ENCODE results near the gene RAPGEF6. TPM values are rescaled to one million over a fixed set of nuclear protein-coding genes. Genes with fewer than 3 reads are reported as not detected.
A peak's percentile ranks its signal among the peaks of the same experiment; 100 is the strongest.
"Not testable (repeated sequence)": the region's sequence is repeated elsewhere in the genome, so short reads cannot be mapped to it uniquely, and the experiment has no call there.

Gene RAPGEF6
- 10 to 100 TPM; 26.1 to 26.6 TPM for total RNA-seq
- polyA plus RNA-seq: 1 to 10 TPM; 2.1 to 4.1 TPM
- long read RNA-seq, donor 1, partial matches to known transcripts: 3 of 7 reads
- long read RNA-seq, donor 1, other reads (novel, unspliced or antisense): 4 of 7 reads
- long read RNA-seq, donor 2, partial matches to known transcripts: 6 of 8 reads
- long read RNA-seq, donor 2, other reads (novel, unspliced or antisense): 1 of 8 reads

GRCh38 chr5:131634996-131635683 lies at the start of gene RAPGEF6:
RAPGEF6 (minus strand) TSS chr5:131635229; CDS start chr5:131635030, 199 bp downstream.
- 0% methylated on average over 55 of the region's 55 CpGs for WGBS, 2 donors
- Histone ChIP-seq H3K36me3 (ENCODE audit: control insufficient read depth in 1 of 2, insufficient read depth in 2 of 2, low read length in 1 of 2) (no peaks in the 10 kb centered on the region), H3K4me3 (ENCODE audit: low read length in 2 of 2) (peak within 1 kb of the TSS; percentile 57 to 85), H3K4me1 (ENCODE audit: control insufficient read depth in 1 of 2, insufficient read depth in 2 of 2, low read length in 2 of 2) (peaks cover 0 to 5% of the 10 kb centered on the region in 2 donors), H3K9me3 (ENCODE audit: control insufficient read depth, low read length) (no peaks in the 10 kb centered on the region), H3K27ac (ENCODE audit: low read depth in 1 of 2, low read length in 2 of 2) (peak within 1 kb of the TSS; percentile 97 to 98), H3K27me3 (ENCODE audit: control insufficient read depth in 1 of 2, insufficient read depth in 2 of 2, low read length in 1 of 2) (no peaks in the 10 kb centered on the region)
- ATAC-seq (ENCODE audit: low FRiP score): peak; percentile 99
- peak; percentile 98 to 99 for DNase-seq
- intact Hi-C loops (cut with DNase I): loop anchor here (1.0 to 5.0 kb wide), 2 partner anchors 161 to 162 kb away; partner anchors contain the start of gene FNIP1 (in 1 of the 2)

GRCh38 chr5:131684595-131684994 lies 49.6 kb upstream of the RAPGEF6 start:
- peaks cover 0 to 3% of the 10 kb centered on the region in 2 donors for H3K36me3 ChIP-seq (ENCODE audit: control insufficient read depth in 1 of 2, insufficient read depth in 2 of 2, low read length in 1 of 2)
- ATAC-seq (ENCODE audit: low FRiP score) (no peak), DNase-seq (no peak)
- H3K9me3 ChIP-seq (ENCODE audit: control insufficient read depth, low read length): no peaks in the 10 kb centered on the region
- intact Hi-C loops (cut with DNase I): no loop called here
- no peak overlapping the region for H3K4me3 ChIP-seq (ENCODE audit: low read length in 2 of 2)
- H3K4me1 ChIP-seq (ENCODE audit: control insufficient read depth in 1 of 2, insufficient read depth in 2 of 2, low read length in 2 of 2): no peaks in the 10 kb centered on the region
- no peak overlapping the region for H3K27ac ChIP-seq (ENCODE audit: low read depth in 1 of 2, low read length in 2 of 2)
- no peaks in the 10 kb centered on the region for H3K27me3 ChIP-seq (ENCODE audit: control insufficient read depth in 1 of 2, insufficient read depth in 2 of 2, low read length in 1 of 2)

- ATAC-seq (ENCODE audit: low FRiP score): no peak
- WGBS, 2 donors: 90 to 91% methylated on average over 1 of the region's 1 CpG
Measured at GRCh38 chr5:131684051-131684450, 49.0 kb upstream of the RAPGEF6 start.

GRCh38 chr5:131682826-131683225 lies 47.8 kb upstream of the RAPGEF6 start:
- Histone ChIP-seq H3K27ac (ENCODE audit: low read depth in 1 of 2, low read length in 2 of 2) (no peak overlapping the region), H3K36me3 (ENCODE audit: control insufficient read depth in 1 of 2, insufficient read depth in 2 of 2, low read length in 1 of 2) (peaks cover 0 to 3% of the 10 kb centered on the region in 2 donors), H3K27me3 (ENCODE audit: control insufficient read depth in 1 of 2, insufficient read depth in 2 of 2, low read length in 1 of 2) (no peaks in the 10 kb centered on the region), H3K4me3 (ENCODE audit: low read length in 2 of 2) (no peak overlapping the region), H3K4me1 (ENCODE audit: control insufficient read depth in 1 of 2, insufficient read depth in 2 of 2, low read length in 2 of 2) (no peaks in the 10 kb centered on the region), H3K9me3 (ENCODE audit: control insufficient read depth, low read length) (no peaks in the 10 kb centered on the region)
- DNase-seq: no peak
- 93 to 96% methylated on average over 2 of the region's 2 CpGs for WGBS, 2 donors
- no peak for ATAC-seq (ENCODE audit: low FRiP score)
- intact Hi-C loops (cut with DNase I): no loop called here

More at GRCh38 chr5:131684051-131684450, 49.0 kb upstream of the RAPGEF6 start:
- Histone ChIP-seq H3K4me3 (ENCODE audit: low read length in 2 of 2) (no peak overlapping the region), H3K4me1 (ENCODE audit: control insufficient read depth in 1 of 2, insufficient read depth in 2 of 2, low read length in 2 of 2) (no peaks in the 10 kb centered on the region), H3K27me3 (ENCODE audit: control insufficient read depth in 1 of 2, insufficient read depth in 2 of 2, low read length in 1 of 2) (no peaks in the 10 kb centered on the region), H3K9me3 (ENCODE audit: control insufficient read depth, low read length) (no peaks in the 10 kb centered on the region), H3K36me3 (ENCODE audit: control insufficient read depth in 1 of 2, insufficient read depth in 2 of 2, low read length in 1 of 2) (peaks cover 0 to 3% of the 10 kb centered on the region in 2 donors), H3K27ac (ENCODE audit: low read depth in 1 of 2, low read length in 2 of 2) (no peak overlapping the region)
- no peak for DNase-seq
- intact Hi-C loops (cut with DNase I): no loop called here

GRCh38 chr5:131682175-131682574 lies 47.1 kb upstream of the RAPGEF6 start:
- 98 to 100% methylated on average over 5 of the region's 5 CpGs for WGBS, 2 donors
- Histone ChIP-seq H3K9me3 (ENCODE audit: control insufficient read depth, low read length) (no peaks in the 10 kb centered on the region), H3K27ac (ENCODE audit: low read depth in 1 of 2, low read length in 2 of 2) (no peak overlapping the region), H3K4me1 (ENCODE audit: control insufficient read depth in 1 of 2, insufficient read depth in 2 of 2, low read length in 2 of 2) (no peaks in the 10 kb centered on the region), H3K36me3 (ENCODE audit: control insufficient read depth in 1 of 2, insufficient read depth in 2 of 2, low read length in 1 of 2) (peaks cover 0 to 3% of the 10 kb centered on the region in 2 donors), H3K27me3 (ENCODE audit: control insufficient read depth in 1 of 2, insufficient read depth in 2 of 2, low read length in 1 of 2) (no peaks in the 10 kb centered on the region), H3K4me3 (ENCODE audit: low read length in 2 of 2) (no peak overlapping the region)
- intact Hi-C loops (cut with DNase I): no loop called here
- ATAC-seq (ENCODE audit: low FRiP score): no peak
- DNase-seq: no peak

GRCh38 chr5:131679911-131680310 lies 44.9 kb upstream of the RAPGEF6 start:
- DNase-seq: no peak
- H3K9me3 ChIP-seq (ENCODE audit: control insufficient read depth, low read length): no peaks in the 10 kb centered on the region
- H3K4me1 ChIP-seq (ENCODE audit: control insufficient read depth in 1 of 2, insufficient read depth in 2 of 2, low read length in 2 of 2): no peaks in the 10 kb centered on the region
- H3K36me3 ChIP-seq (ENCODE audit: control insufficient read depth in 1 of 2, insufficient read depth in 2 of 2, low read length in 1 of 2): peaks cover 3 to 4% of the 10 kb centered on the region in 2 donors
- peak; percentile 29 for ATAC-seq (ENCODE audit: low FRiP score)
- no peaks in the 10 kb centered on the region for H3K27me3 ChIP-seq (ENCODE audit: control insufficient read depth in 1 of 2, insufficient read depth in 2 of 2, low read length in 1 of 2)
- 75 to 85% methylated on average over 1 of the region's 1 CpG for WGBS, 2 donors
- H3K4me3 ChIP-seq (ENCODE audit: low read length in 2 of 2): no peak overlapping the region
- H3K27ac ChIP-seq (ENCODE audit: low read depth in 1 of 2, low read length in 2 of 2): no peak overlapping the region
- intact Hi-C loops (cut with DNase I): no loop called here

- 97 to 98% methylated on average over 8 of the region's 10 CpGs for WGBS, 2 donors
- H3K4me1 ChIP-seq (ENCODE audit: control insufficient read depth in 1 of 2, insufficient read depth in 2 of 2, low read length in 2 of 2); H3K9me3 ChIP-seq (ENCODE audit: control insufficient read depth, low read length); ATAC-seq (ENCODE audit: low FRiP score); DNase-seq; H3K27ac ChIP-seq (ENCODE audit: low read depth in 1 of 2, low read length in 2 of 2); H3K4me3 ChIP-seq (ENCODE audit: low read length in 2 of 2); H3K27me3 ChIP-seq (ENCODE audit: control insufficient read depth in 1 of 2, insufficient read depth in 2 of 2, low read length in 1 of 2); intact Hi-C loops (cut with DNase I); H3K36me3 ChIP-seq (ENCODE audit: control insufficient read depth in 1 of 2, insufficient read depth in 2 of 2, low read length in 1 of 2): not testable (repeated sequence)
Measured at GRCh38 chr5:131678273-131678672, 43.2 kb upstream of the RAPGEF6 start.

GRCh38 chr5:131677115-131677514 lies 42.1 kb upstream of the RAPGEF6 start:
- H3K27ac ChIP-seq (ENCODE audit: low read depth in 1 of 2, low read length in 2 of 2): no peak overlapping the region
- intact Hi-C loops (cut with DNase I): no loop called here
- ATAC-seq (ENCODE audit: low FRiP score): no peak
- H3K4me3 ChIP-seq (ENCODE audit: low read length in 2 of 2): no peak overlapping the region
- peaks cover 3 to 4% of the 10 kb centered on the region in 2 donors for H3K36me3 ChIP-seq (ENCODE audit: control insufficient read depth in 1 of 2, insufficient read depth in 2 of 2, low read length in 1 of 2)
- DNase-seq: no peak
- no peaks in the 10 kb centered on the region for H3K27me3 ChIP-seq (ENCODE audit: control insufficient read depth in 1 of 2, insufficient read depth in 2 of 2, low read length in 1 of 2)
- H3K9me3 ChIP-seq (ENCODE audit: control insufficient read depth, low read length): no peaks in the 10 kb centered on the region
- H3K4me1 ChIP-seq (ENCODE audit: control insufficient read depth in 1 of 2, insufficient read depth in 2 of 2, low read length in 2 of 2): peaks cover under 1 to 8% of the 10 kb centered on the region in 2 donors
- 81 to 90% methylated on average over 3 of the region's 3 CpGs for WGBS, 2 donors

- no peaks in the 10 kb centered on the region for H3K9me3 ChIP-seq (ENCODE audit: control insufficient read depth, low read length)
- peaks cover 4 to 12% of the 10 kb centered on the region in 2 donors for H3K4me1 ChIP-seq (ENCODE audit: control insufficient read depth in 1 of 2, insufficient read depth in 2 of 2, low read length in 2 of 2)
- H3K27ac ChIP-seq (ENCODE audit: low read depth in 1 of 2, low read length in 2 of 2): peak overlapping the region; percentile 57 to 87
- H3K4me3 ChIP-seq (ENCODE audit: low read length in 2 of 2): no peak overlapping the region
- intact Hi-C loops (cut with DNase I): no loop called here
- WGBS, 2 donors: 5 to 9% methylated on average over 6 of the region's 6 CpGs
- DNase-seq (no peak), ATAC-seq (ENCODE audit: low FRiP score) (peak; percentile 45)
- H3K27me3 ChIP-seq (ENCODE audit: control insufficient read depth in 1 of 2, insufficient read depth in 2 of 2, low read length in 1 of 2): no peaks in the 10 kb centered on the region
- H3K36me3 ChIP-seq (ENCODE audit: control insufficient read depth in 1 of 2, insufficient read depth in 2 of 2, low read length in 1 of 2): peaks cover 0 to 5% of the 10 kb centered on the region in 2 donors
Measured at GRCh38 chr5:131672776-131673175, 37.7 kb upstream of the RAPGEF6 start.
